ENCODE measurements around the gene SPATA24. TPM values are rescaled to one million over a fixed set of nuclear protein-coding genes. Genes with fewer than 3 reads are reported as not detected.

The SPATA24 gene
- total and polyA plus RNA-seq, 2 of the 13 experiments (the other 11 are each of a cell fraction or from before 2014, with no cell fraction given): 6.0 to 11.1 TPM

- TF ChIP-seq BRF2 (CRISPR knock-in tag; IDR thresholded peaks at IDR 0.05): no peak
- TF ChIP-seq KAT8 (CRISPR knock-in tag; IDR thresholded peaks at IDR 0.05): peak; percentile 33; the same call in 1 of the 2 replicates
- TF ChIP-seq EED (CRISPR knock-in tag; IDR thresholded peaks at IDR 0.05): no peak
- TF ChIP-seq NR1H2 (CRISPR knock-in tag; IDR thresholded peaks at IDR 0.05; ENCODE audit: borderline replicate concordance, low read depth): no peak
- no peak for TF ChIP-seq ZNF101 (CRISPR knock-in tag; IDR thresholded peaks at IDR 0.05; ENCODE audit: borderline replicate concordance, low read depth)
- TF ChIP-seq PCBP2 (optimal IDR thresholded peaks at IDR 0.05; ENCODE audit: low read depth, low read length, poor library complexity, severe bottlenecking): no peak
- 0 out of 2 replicates have a peak, but pooled peaks have one; percentile 55 for TF ChIP-seq ZMAT3 (CRISPR knock-in tag; conservative IDR thresholded peaks at IDR 0.05)
- 0 out of 2 replicates have a peak, but pooled peaks have one; percentile 29 for TF ChIP-seq THRA (CRISPR knock-in tag; IDR thresholded peaks at IDR 0.05; ENCODE audit: borderline replicate concordance)
- no peak for TF ChIP-seq ZNF17 (CRISPR knock-in tag; IDR thresholded peaks at IDR 0.05)
- TF ChIP-seq MAZ (IDR thresholded peaks at IDR 0.05; ENCODE audit: borderline replicate concordance, low read depth, low read length): no peak
- TF ChIP-seq MAZ (CRISPR knock-in tag; IDR thresholded peaks at IDR 0.05; ENCODE audit: low read depth): peak; percentile 51; the same call in 1 of the 2 replicates
- TF ChIP-seq ZHX2 (IDR thresholded peaks at IDR 0.05; ENCODE audit: low read depth): no peak
- TF ChIP-seq ZHX2 (CRISPR knock-in tag; IDR thresholded peaks at IDR 0.05; ENCODE audit: borderline replicate concordance): no peak
- no peak for TF ChIP-seq RFXANK (CRISPR knock-in tag; IDR thresholded peaks at IDR 0.05)
- TF ChIP-seq ZNF687 (CRISPR knock-in tag; IDR thresholded peaks at IDR 0.05): peak; percentile 33; the same call in 1 of the 2 replicates
- no peak for TF ChIP-seq SNRNP70 (IDR thresholded peaks at IDR 0.05; ENCODE audit: low read depth, low read length)
Measured at GRCh38 chr5:139383275-139383992, 20.5 kb downstream of the SPATA24 start, which contains the start of gene SLC23A1 (continued).

All from HepG2 (cell line).